NB4 (cell line): ENCODE results near the gene TEKT5.
"Not testable (repeated sequence)": the region's sequence is repeated elsewhere in the genome, so short reads cannot be mapped to it uniquely, and the experiment has no call there.

Source experiments
- DNase-seq: peaks from one replicate; pipeline ENCODE4 v3.0.0; 2010; ENCODE audit warnings: low read depth
- H3K4me3 ChIP-seq: one replicate; pipeline ENCODE4 v1.5.1; 2011; ENCODE audit warnings: mild to moderate bottlenecking, low read depth, low read length, moderate library complexity
- MYC ChIP-seq: IDR thresholded peaks from 2 replicates; pipeline ENCODE4 v1.6.1; 2011; ENCODE audit warnings: low read depth, low read length
- POLR2A ChIP-seq: IDR thresholded peaks from 2 replicates; pipeline ENCODE4 v1.6.1; 2011; ENCODE audit warnings: mild to moderate bottlenecking; ENCODE audit not compliant: insufficient read length; ENCODE audit errors: extremely low read depth
- TF ChIP-seq, protein P1 (sequence below): IDR thresholded peaks from 2 replicates; pipeline ENCODE4 v1.6.1; 2011; ENCODE audit warnings: low read depth, low read length
- TF ChIP-seq, protein P2 (sequence below): IDR thresholded peaks from one replicate; pipeline ENCODE4 v1.5.1; 2012; ENCODE audit warnings: low read depth, low read length

TEKT5 gene

DNA sequence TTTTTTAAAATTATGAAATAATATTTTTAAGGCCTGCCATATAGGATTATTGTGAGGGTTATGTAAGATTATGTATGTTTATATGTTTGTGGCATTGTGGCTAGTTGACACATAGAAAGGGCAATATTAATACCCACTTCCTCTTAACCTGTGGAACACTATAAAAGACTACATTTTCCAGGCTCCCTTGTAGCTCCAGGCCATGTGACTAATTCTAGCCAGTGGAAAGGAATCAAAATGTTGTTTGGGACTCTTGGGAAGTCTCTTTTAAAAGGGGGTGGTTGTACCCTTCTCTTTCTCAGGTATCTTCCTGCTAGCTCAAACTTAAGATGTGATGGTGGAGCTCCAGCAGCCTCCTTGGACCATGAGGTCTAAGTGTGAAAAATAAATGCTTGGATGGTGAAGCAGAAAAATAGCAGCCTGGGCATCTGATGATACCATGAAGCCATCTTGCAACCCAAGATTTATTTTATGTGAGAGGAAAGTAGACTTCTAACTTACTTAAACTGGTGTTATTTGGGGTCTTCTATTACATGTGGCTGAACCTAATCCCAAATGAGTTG is 39.2 kb downstream of the TEKT5 start:
- no peak overlapping the region for H3K4me3 ChIP-seq
- TF ChIP-seq, protein P1, sequence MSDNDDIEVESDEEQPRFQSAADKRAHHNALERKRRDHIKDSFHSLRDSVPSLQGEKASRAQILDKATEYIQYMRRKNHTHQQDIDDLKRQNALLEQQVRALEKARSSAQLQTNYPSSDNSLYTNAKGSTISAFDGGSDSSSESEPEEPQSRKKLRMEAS = no peak
- TF ChIP-seq MYC = no peak
- TF ChIP-seq, protein P2, sequence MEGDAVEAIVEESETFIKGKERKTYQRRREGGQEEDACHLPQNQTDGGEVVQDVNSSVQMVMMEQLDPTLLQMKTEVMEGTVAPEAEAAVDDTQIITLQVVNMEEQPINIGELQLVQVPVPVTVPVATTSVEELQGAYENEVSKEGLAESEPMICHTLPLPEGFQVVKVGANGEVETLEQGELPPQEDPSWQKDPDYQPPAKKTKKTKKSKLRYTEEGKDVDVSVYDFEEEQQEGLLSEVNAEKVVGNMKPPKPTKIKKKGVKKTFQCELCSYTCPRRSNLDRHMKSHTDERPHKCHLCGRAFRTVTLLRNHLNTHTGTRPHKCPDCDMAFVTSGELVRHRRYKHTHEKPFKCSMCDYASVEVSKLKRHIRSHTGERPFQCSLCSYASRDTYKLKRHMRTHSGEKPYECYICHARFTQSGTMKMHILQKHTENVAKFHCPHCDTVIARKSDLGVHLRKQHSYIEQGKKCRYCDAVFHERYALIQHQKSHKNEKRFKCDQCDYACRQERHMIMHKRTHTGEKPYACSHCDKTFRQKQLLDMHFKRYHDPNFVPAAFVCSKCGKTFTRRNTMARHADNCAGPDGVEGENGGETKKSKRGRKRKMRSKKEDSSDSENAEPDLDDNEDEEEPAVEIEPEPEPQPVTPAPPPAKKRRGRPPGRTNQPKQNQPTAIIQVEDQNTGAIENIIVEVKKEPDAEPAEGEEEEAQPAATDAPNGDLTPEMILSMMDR = no peak
- TF ChIP-seq POLR2A = no peak
- DNase-seq = peak; percentile 34

DNA sequence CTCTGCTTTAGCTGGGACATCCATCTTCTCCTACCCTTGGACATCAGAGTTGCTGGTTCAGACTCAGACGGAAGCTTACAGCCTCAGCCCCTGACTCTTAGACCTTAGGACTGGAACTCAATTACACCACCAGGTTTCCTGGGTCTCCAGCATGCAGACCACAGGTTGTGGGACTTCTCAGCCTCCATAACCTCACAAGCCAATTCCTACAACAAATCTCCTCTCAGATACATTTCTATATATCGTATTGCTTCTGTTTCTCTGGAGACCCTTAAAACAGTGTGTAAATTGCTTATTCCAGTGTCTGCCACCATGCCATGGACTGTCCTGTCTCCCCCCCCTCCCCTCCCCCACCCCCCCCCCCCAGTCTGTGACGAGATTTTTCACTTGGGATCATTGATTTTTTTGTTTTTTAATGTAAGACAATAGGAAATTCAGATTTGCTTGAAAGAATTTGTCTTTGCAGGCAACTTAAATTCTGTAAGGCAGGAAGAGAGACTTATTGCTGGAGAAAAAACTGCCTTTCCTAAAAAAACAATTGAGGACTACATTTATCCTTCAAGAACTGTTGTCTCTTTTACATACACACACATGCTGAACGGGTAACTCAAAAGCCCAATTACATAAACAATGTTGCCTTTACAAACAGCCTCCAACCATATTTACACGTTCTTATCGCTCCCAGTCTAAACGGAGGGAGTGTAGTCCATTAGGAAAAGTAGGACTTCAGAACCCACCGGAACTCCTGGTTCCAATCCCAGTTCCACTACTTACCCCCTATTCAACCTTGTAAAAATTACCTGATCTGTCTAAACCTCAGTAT is 39.9 kb downstream of the TEKT5 start:
- DNase-seq = no peak
- TF ChIP-seq, protein P2 = no peak
- TF ChIP-seq, protein P1 = no peak
- no peak for TF ChIP-seq MYC
- TF ChIP-seq POLR2A = no peak
- H3K4me3 ChIP-seq = no peak overlapping the region

- no peak overlapping the region for H3K4me3 ChIP-seq
- TF ChIP-seq, protein P2 = no peak
- TF ChIP-seq POLR2A (no peak), MYC (no peak)
- TF ChIP-seq, protein P1 = no peak
- DNase-seq = no peak
Measured at GRCh38 chr16:10652730-10653590, 41.8 kb downstream of the TEKT5 start.

GRCh38 chr16:10649098-10649497 is 45.6 kb downstream of the TEKT5 start:
- not testable (repeated sequence) for H3K4me3 ChIP-seq, DNase-seq

- TF ChIP-seq POLR2A (no peak), MYC (no peak)
- TF ChIP-seq, protein P1 = no peak
- TF ChIP-seq, protein P2 = no peak
- no peak for DNase-seq
- H3K4me3 ChIP-seq = no peak overlapping the region
Measured at GRCh38 chr16:10647721-10648296, 46.9 kb downstream of the TEKT5 start.

- H3K4me3 ChIP-seq = no peak overlapping the region
- no peak for DNase-seq
- TF ChIP-seq, protein P1 = no peak
- TF ChIP-seq POLR2A = no peak
- TF ChIP-seq, protein P2 = no peak
- no peak for TF ChIP-seq MYC
Measured at GRCh38 chr16:10647264-10647720, 47.4 kb downstream of the TEKT5 start.
